ENCODE data around the gene RPA4.

DNA sequence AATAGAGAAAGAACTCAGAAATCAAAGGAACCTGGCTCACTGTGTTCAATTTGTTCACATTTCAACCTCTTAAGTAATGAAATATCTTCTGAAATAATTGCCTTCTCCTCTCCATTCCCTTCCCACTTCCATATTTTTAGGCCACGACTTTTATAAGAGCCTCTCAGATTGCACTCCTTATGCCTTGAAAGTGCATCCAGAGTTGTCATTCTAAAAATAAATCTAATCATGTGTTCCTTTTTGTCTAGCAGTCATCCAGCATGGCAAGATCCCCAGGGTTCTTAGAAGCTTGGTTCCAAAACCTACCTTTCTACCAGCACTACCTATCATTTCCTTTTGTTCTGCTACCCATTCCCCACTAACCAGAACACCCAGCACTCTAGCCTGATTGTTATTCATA lies 42.4 kb upstream of the RPA4 start:
- TF ChIP-seq, protein P1, sequence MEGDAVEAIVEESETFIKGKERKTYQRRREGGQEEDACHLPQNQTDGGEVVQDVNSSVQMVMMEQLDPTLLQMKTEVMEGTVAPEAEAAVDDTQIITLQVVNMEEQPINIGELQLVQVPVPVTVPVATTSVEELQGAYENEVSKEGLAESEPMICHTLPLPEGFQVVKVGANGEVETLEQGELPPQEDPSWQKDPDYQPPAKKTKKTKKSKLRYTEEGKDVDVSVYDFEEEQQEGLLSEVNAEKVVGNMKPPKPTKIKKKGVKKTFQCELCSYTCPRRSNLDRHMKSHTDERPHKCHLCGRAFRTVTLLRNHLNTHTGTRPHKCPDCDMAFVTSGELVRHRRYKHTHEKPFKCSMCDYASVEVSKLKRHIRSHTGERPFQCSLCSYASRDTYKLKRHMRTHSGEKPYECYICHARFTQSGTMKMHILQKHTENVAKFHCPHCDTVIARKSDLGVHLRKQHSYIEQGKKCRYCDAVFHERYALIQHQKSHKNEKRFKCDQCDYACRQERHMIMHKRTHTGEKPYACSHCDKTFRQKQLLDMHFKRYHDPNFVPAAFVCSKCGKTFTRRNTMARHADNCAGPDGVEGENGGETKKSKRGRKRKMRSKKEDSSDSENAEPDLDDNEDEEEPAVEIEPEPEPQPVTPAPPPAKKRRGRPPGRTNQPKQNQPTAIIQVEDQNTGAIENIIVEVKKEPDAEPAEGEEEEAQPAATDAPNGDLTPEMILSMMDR (optimal IDR thresholded peaks at IDR 0.05 in 1 of 3, IDR thresholded peaks at IDR 0.05 in 1 of 3, conservative IDR thresholded peaks at IDR 0.05 in 1 of 3; ENCODE audit: extremely low read depth in 1 of 3, insufficient read depth in 2 of 3, low read length in 3 of 3): no peak
- no peak for TF ChIP-seq EZH2 (IDR thresholded peaks at IDR 0.05; ENCODE audit: low read length)

Measured in keratinocyte (primary cell).